RWPE2 (cell line): Measurements from ENCODE around the gene ZC3HAV1.
"Not testable (repeated sequence)": the region's sequence is repeated elsewhere in the genome, so short reads cannot be mapped to it uniquely, and the experiment has no call there.

ENCODE experiments used
- ATAC-seq: fragments of 200-7000 bp; cut with Tn5 transposase; 3 replicates; pipeline ENCODE4 v1.9.1; 2021; ENCODE audit warnings: low read depth
- DNase-seq: peaks from one replicate; pipeline ENCODE4 v3.0.0-alpha.2; 2020; ENCODE audit warnings: low spot score
- H3K27ac ChIP-seq: fragments of 450-650 bp; 2 replicates; pipeline ENCODE4 v1.5.1; 2017; ENCODE audit warnings: mild to moderate bottlenecking; ENCODE audit not compliant: poor library complexity, severe bottlenecking
- H3K27me3 ChIP-seq: fragments of 250-450 bp; sonication (Bioruptor Pico); 2 replicates; pipeline ENCODE4 v1.5.1; 2021; ENCODE audit warnings: mild to moderate bottlenecking, moderate library complexity; ENCODE audit not compliant: insufficient read depth, poor library complexity, severe bottlenecking
- H3K36me3 ChIP-seq: fragments of 250-450 bp; sonication (Bioruptor Pico); 2 replicates; pipeline ENCODE4 v1.5.1; 2020; ENCODE audit warnings: low read depth, mild to moderate bottlenecking, moderate library complexity
- H3K4me1 ChIP-seq: fragments of 250-450 bp; sonication (Bioruptor Pico); 2 replicates; pipeline ENCODE4 v1.5.1; 2021; ENCODE audit warnings: mild to moderate bottlenecking, moderate library complexity; ENCODE audit not compliant: insufficient read depth, poor library complexity, severe bottlenecking
- H3K4me3 ChIP-seq: fragments of 250-450 bp; sonication (Bioruptor Pico); 2 replicates; pipeline ENCODE4 v1.5.1; 2021; ENCODE audit warnings: mild to moderate bottlenecking, moderate library complexity; ENCODE audit not compliant: severe bottlenecking
- H3K9me3 ChIP-seq: fragments of 250-450 bp; sonication (Bioruptor Pico); 2 replicates; pipeline ENCODE4 v1.5.1; 2021; ENCODE audit warnings: mild to moderate bottlenecking, moderate library complexity; ENCODE audit not compliant: severe bottlenecking
- TF ChIP-seq, protein P1 (sequence below): fragments of 450-650 bp; IDR thresholded peaks from one replicate; pipeline ENCODE4 v1.5.1; 2017; ENCODE audit warnings: mild to moderate bottlenecking, moderate library complexity; ENCODE audit not compliant: poor library complexity, severe bottlenecking

ZC3HAV1 gene

DNA sequence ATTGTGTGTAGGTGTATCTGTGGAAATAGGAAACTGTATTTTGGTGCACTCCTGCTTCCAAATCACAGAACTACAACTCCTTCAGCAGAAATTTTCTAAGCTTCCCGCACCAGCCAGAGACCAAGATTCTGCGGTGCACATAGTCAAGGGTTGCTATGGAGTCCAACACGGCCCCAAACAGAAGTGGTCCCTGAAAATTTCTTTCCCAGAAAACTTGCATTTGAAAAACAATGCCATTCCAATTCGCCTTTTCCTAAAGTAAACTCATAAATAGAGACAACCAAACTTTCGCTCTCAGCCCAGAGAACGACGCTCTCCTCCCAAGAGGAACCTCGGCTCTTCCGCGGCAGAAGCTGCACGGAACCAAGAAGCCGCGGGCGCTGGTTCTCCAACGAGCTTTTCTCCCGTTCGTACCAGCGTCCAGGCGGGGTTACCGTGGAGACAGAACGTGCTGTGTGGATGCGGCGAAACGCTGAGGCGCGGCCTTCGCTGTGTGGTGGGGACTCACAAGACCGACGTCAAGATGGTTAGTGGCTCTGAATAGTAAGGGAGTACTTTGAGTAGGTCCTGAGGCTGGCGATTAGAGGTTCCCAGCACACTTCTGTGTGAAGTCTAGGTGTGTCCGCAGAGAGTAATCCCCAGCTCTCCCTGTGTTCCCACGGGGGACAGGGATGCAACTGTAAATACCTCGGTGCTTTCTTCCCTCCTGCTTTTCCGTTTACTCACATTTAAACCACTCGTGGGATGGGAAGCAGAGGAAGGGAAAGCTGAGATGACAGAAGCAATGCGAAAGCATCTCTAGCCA is 24.0 kb upstream of the ZC3HAV1 start:
- no peaks in the 10 kb centered on the region for H3K9me3 ChIP-seq
- DNase-seq (peak; percentile 82), ATAC-seq (peak; percentile 99)
- TF ChIP-seq, protein P1, sequence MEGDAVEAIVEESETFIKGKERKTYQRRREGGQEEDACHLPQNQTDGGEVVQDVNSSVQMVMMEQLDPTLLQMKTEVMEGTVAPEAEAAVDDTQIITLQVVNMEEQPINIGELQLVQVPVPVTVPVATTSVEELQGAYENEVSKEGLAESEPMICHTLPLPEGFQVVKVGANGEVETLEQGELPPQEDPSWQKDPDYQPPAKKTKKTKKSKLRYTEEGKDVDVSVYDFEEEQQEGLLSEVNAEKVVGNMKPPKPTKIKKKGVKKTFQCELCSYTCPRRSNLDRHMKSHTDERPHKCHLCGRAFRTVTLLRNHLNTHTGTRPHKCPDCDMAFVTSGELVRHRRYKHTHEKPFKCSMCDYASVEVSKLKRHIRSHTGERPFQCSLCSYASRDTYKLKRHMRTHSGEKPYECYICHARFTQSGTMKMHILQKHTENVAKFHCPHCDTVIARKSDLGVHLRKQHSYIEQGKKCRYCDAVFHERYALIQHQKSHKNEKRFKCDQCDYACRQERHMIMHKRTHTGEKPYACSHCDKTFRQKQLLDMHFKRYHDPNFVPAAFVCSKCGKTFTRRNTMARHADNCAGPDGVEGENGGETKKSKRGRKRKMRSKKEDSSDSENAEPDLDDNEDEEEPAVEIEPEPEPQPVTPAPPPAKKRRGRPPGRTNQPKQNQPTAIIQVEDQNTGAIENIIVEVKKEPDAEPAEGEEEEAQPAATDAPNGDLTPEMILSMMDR: no peak
- no peak overlapping the region for H3K27ac ChIP-seq
- H3K27me3 ChIP-seq: no peaks in the 10 kb centered on the region
- peaks cover 13% of the 10 kb centered on the region for H3K36me3 ChIP-seq
- peaks cover 4% of the 10 kb centered on the region for H3K4me1 ChIP-seq
- peak overlapping the region; percentile 43 for H3K4me3 ChIP-seq

DNA sequence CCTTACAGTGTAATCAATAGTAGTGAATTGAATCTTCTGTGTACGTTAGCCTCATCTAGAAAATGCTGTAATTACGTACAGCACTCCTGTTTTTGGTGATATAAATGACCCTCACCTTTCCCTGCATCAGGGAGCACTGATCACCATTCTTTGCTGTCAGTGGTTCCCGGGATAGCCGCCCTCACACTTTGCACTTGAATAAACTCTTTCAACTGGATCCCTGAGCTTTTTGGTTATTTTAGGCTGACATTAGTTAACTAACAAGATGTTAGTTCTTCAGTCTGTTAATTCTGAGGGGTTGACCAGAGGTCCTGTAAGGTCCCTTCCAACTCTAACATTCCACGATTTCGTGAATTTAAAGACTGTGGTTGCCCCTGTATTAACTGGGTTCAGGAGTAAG is 23.4 kb upstream of the ZC3HAV1 start:
- DNase-seq: no peak
- Histone ChIP-seq H3K27me3 (no peaks in the 10 kb centered on the region), H3K27ac (no peak overlapping the region), H3K9me3 (no peaks in the 10 kb centered on the region), H3K4me3 (peak overlapping the region; percentile 43), H3K4me1 (peaks cover 4% of the 10 kb centered on the region), H3K36me3 (peaks cover 7% of the 10 kb centered on the region)
- TF ChIP-seq, protein P1: no peak
- no peak for ATAC-seq

DNA sequence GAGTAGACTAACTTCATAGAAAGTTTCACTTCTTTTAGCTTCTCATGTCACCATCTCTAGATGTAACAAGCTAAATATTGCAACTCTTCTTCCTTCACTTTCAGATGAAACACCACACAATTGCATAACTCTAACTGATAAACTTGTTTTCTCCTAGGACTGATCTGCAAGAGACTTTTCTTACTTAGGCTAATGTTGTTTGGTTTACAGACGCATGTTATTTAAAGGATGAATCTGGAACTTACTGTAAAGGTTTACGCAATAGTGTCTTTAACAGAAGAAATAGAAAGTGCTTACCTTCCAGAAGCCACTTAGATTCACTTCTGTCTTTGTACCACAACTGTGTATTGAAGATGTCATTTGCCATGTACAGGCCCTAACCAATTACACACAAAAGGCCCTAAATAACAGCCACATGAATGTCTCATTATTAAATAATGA is 22.1 kb upstream of the ZC3HAV1 start:
- TF ChIP-seq, protein P1: no peak
- H3K4me1 ChIP-seq: peaks cover 4% of the 10 kb centered on the region
- DNase-seq: no peak
- H3K36me3 ChIP-seq: no peaks in the 10 kb centered on the region
- H3K9me3 ChIP-seq: no peaks in the 10 kb centered on the region
- no peak overlapping the region for H3K27ac ChIP-seq
- H3K4me3 ChIP-seq: no peak overlapping the region
- H3K27me3 ChIP-seq: no peaks in the 10 kb centered on the region
- no peak for ATAC-seq

DNA sequence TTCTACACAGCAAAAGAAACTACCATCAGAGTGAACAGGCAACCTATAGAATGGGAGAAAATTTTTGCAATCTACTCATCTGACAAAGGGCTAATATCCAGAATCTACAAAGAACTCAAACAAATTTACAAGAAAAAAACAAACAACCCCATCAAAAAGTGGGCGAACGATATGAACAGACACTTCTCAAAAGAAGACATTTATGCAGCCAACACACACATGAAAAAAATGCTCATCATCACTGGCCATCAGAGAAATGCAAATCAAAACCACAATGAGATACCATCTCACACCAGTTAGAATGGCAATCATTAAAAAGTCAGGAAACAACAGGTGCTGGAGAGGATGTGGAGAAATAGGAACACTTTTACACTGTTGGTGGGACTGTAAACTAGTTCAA is 20.3 kb upstream of the ZC3HAV1 start:
- not testable (repeated sequence) for H3K27ac ChIP-seq, H3K4me1 ChIP-seq, H3K36me3 ChIP-seq, H3K9me3 ChIP-seq, ATAC-seq, DNase-seq, H3K4me3 ChIP-seq, H3K27me3 ChIP-seq

DNA sequence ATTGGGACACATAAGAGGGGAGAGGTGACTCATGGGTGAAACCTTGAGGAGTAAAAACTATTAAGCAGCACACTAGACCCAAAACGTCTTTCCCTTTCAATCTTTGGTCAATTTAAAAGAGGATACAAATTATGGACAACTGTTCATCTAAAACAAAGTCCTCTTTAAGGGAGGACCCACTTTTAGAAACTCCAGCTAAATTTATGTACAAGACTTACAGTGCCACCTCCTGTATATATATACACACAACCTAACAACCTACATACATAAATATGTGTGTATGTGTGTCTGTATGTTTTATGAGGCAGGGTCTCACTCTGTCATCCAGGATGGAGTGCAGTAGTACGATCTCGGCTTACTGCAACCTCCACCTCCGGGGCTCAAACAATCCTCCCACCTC is 18.1 kb upstream of the ZC3HAV1 start:
- no peak overlapping the region for H3K4me3 ChIP-seq
- ATAC-seq: no peak
- peaks cover 2% of the 10 kb centered on the region for H3K27me3 ChIP-seq
- no peaks in the 10 kb centered on the region for H3K4me1 ChIP-seq
- TF ChIP-seq, protein P1: no peak
- H3K27ac ChIP-seq: no peak overlapping the region
- no peaks in the 10 kb centered on the region for H3K36me3 ChIP-seq
- no peaks in the 10 kb centered on the region for H3K9me3 ChIP-seq
- DNase-seq: no peak
